Esophagus muscularis mucosa (tissue), 4 donors: Measurements from ENCODE around the gene TSLP. TPM values are rescaled to one million over a fixed set of nuclear protein-coding genes. Genes with fewer than 3 reads are reported as not detected.

Source experiments
- DNase-seq: peaks from one replicate; pipeline ENCODE4 v3.0.0-alpha.2; 2017; ENCODE audit errors: extremely low spot score
- H3K27ac ChIP-seq, 4 donors: fragments of 200-600 bp; sonication (generic); replicated peaks in 1 of 4; 1 replicate in 3 of 4; 2 replicates in 1 of 4; pipeline ENCODE4 v1.5.1; 2016 to 2019; ENCODE audit warnings: mild to moderate bottlenecking in 1 of 4
- H3K27me3 ChIP-seq, 4 donors: fragments of 200-600 bp; sonication (generic); one replicate each; pipeline versions ENCODE4 v1.5.1 to v1.6.0; 2016 to 2019
- H3K36me3 ChIP-seq, 4 donors: fragments of 200-600 bp; sonication (generic); one replicate each; pipeline ENCODE4 v1.5.1; 2016 to 2019
- H3K4me1 ChIP-seq, 4 donors: fragments of 200-600 bp; sonication (generic); one replicate each; pipeline ENCODE4 v1.5.1; 2016 to 2019
- H3K4me3 ChIP-seq, 4 donors: fragments of 200-600 bp; sonication (generic); 1 replicate in 2 of 4; 2 replicates in 2 of 4; pipeline ENCODE4 v1.5.1; 2016 to 2019; ENCODE audit warnings: mild to moderate bottlenecking in 4 of 4, moderate library complexity in 1 of 4
- H3K9me3 ChIP-seq, 4 donors: fragments of 200-600 bp; sonication (generic); 1 replicate in 3 of 4; 2 replicates in 1 of 4; pipeline ENCODE4 v1.5.1; 2016 to 2019
- EP300 ChIP-seq: sonication (generic); formaldehyde crosslinking; IDR thresholded peaks from one replicate; pipeline ENCODE4 v1.6.1; 2017; ENCODE audit warnings: antibody characterized with exemption
- POLR2A ChIP-seq: fragments of 450-650 bp; IDR thresholded peaks from one replicate; pipeline ENCODE4 v1.6.1; 2017; ENCODE audit warnings: antibody characterized with exemption, moderate library complexity, mild to moderate bottlenecking, low read depth
- POLR2AphosphoS5 ChIP-seq, 2 donors: sonication (generic); formaldehyde crosslinking; IDR thresholded peaks; one replicate each; pipeline ENCODE4 v1.6.1; 2017; ENCODE audit warnings: antibody characterized with exemption in 2 of 2
- WGBS: methylation state at CpG from one replicate; pipeline ENCODE4 v1.1.5; 2018; 5-methylcytosine and 5-hydroxymethylcytosine counted together
- intact Hi-C: fragments of 100-400 bp; cut with DNase I; formaldehyde crosslinking; loops from one replicate; pipeline ENCODE4 v1.15.1; 2023
- total RNA-seq, 4 donors: library from RNA; depleted of rRNA; stranded (reverse); fragments of >200 nt; gene quantifications; one replicate each; pipeline versions ENCODE4 v1.1.0 to v1.2.1, GENCODE V29; 2016
- TF ChIP-seq, protein P1 (sequence below), 3 experiments: fragments of 200-600 bp in 2 of 3; fragments of 450-650 bp in 1 of 3; sonication (generic) in 2 of 3; IDR thresholded peaks; one replicate each; pipeline ENCODE4 v1.5.1; 2017 to 2019; ENCODE audit warnings: antibody characterized with exemption in 3 of 3, mild to moderate bottlenecking in 2 of 3, moderate library complexity in 1 of 3

The TSLP gene
- total RNA-seq, 4 donors from 2014 or later, result 0.83 to 2.9 (median 1.6) TPM

DNA sequence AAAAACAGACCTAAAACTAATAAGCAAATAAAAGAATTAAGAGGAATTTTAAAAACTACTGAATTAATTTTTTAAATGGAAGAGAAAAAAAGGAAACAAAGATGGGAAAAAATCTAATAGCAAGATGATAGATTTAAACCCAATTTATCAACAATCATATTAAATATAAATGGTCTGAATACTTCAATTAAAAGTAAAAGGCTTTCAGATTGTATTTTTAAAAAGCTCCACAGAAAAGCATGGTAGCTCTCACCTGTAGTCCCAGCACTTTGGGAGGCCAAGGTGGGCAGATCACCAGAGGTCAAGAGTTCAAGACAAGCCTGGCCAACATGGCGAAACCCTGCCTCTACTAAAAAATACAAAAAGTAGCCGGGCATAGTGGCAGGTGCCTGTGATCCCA is 11.3 kb upstream of the TSLP start:
- TF ChIP-seq POLR2A (no peak), POLR2AphosphoS5 (IDR thresholded peaks at IDR 0.05) (no peak), EP300 (no peak)
- TF ChIP-seq, protein P1, sequence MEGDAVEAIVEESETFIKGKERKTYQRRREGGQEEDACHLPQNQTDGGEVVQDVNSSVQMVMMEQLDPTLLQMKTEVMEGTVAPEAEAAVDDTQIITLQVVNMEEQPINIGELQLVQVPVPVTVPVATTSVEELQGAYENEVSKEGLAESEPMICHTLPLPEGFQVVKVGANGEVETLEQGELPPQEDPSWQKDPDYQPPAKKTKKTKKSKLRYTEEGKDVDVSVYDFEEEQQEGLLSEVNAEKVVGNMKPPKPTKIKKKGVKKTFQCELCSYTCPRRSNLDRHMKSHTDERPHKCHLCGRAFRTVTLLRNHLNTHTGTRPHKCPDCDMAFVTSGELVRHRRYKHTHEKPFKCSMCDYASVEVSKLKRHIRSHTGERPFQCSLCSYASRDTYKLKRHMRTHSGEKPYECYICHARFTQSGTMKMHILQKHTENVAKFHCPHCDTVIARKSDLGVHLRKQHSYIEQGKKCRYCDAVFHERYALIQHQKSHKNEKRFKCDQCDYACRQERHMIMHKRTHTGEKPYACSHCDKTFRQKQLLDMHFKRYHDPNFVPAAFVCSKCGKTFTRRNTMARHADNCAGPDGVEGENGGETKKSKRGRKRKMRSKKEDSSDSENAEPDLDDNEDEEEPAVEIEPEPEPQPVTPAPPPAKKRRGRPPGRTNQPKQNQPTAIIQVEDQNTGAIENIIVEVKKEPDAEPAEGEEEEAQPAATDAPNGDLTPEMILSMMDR (IDR thresholded peaks at IDR 0.05), result no peak
- H3K9me3 ChIP-seq, result peaks cover 0 to 8% (median 0%) of the 10 kb centered on the region in 4 donors
- H3K4me3 ChIP-seq, result no peak overlapping the region
- no peaks in the 10 kb centered on the region for H3K4me1 ChIP-seq
- no peaks in the 10 kb centered on the region for H3K36me3 ChIP-seq
- intact Hi-C loops, result no loop called here
- WGBS, result 79% methylated on average over 2 of the region's 2 CpGs
- no peak overlapping the region for H3K27ac ChIP-seq
- H3K27me3 ChIP-seq, result no peaks in the 10 kb centered on the region
- DNase-seq, result no peak

DNA sequence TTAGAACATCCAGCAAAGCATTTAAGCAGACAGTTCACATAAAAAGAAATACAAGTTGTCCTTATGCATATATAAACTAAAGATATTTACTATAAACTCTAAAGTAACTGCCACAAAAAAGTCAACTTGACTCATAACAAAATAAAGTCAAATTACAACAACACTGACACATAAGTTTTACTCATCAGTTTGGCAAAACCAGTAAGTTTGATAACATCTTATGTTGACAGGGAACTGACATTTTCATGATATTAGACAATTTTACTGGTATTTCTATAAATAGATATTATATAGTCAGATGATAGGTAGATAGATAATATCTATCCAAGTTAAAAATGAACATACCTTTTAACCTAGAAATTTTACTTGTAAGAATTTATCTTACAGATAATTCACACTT is 9.9 kb upstream of the TSLP start:
- TF ChIP-seq POLR2AphosphoS5 (IDR thresholded peaks at IDR 0.05) (no peak), EP300 (no peak), POLR2A (no peak)
- TF ChIP-seq, protein P1 (IDR thresholded peaks at IDR 0.05), result no peak
- Histone ChIP-seq H3K9me3 (peaks cover 0 to 8% (median 0%) of the 10 kb centered on the region in 4 donors), H3K27me3 (peaks cover 0 to 4% (median 0%) of the 10 kb centered on the region in 4 donors), H3K4me1 (peaks cover 0 to 9% (median 0%) of the 10 kb centered on the region in 4 donors), H3K36me3 (no peaks in the 10 kb centered on the region), H3K4me3 (no peak overlapping the region), H3K27ac (no peak overlapping the region)
- DNase-seq, result no peak
- intact Hi-C loops, result no loop called here

DNA sequence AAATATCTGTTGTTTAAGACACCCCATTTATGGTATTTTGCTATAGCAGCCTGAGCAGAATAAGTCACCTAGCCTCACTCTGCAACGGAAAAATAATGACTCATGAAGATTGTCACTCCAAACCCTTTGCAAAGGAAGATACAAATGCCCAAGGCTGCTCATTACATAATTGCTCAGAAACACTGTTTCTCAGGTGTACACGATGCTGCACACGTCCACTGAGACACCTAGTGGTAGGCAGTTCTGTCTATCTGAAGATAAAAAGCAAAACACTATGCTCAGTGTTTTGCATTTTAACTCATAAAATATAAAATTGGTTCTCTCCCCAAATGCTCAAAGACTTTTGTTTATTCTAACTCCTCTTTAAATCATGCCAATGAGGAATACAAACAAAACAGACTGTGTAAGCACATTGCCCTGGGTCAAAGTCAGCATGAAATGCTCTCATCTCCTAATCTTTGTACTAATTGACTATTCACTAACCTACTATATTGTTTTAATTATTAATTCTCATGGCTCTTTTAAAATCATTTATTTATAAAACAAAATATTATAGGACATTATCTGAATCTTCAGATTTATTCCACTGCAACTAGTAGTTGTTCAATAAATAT is 7.7 kb upstream of the TSLP start:
- H3K27ac ChIP-seq, result no peak overlapping the region
- DNase-seq, result no peak
- peaks cover 0 to 8% (median 0%) of the 10 kb centered on the region in 4 donors for H3K9me3 ChIP-seq
- intact Hi-C loops, result no loop called here
- H3K27me3 ChIP-seq, result peaks cover 0 to 15% (median 0%) of the 10 kb centered on the region in 4 donors
- WGBS, result 42% methylated on average over 3 of the region's 3 CpGs
- no peak for TF ChIP-seq POLR2A
- no peak for TF ChIP-seq EP300
- TF ChIP-seq, protein P1 (IDR thresholded peaks at IDR 0.05), result peak; percentile 25 to 49 (median 37)
- H3K4me1 ChIP-seq, result peaks cover 0 to 9% (median 0%) of the 10 kb centered on the region in 4 donors
- no peaks in the 10 kb centered on the region for H3K36me3 ChIP-seq
- no peak overlapping the region for H3K4me3 ChIP-seq

DNA sequence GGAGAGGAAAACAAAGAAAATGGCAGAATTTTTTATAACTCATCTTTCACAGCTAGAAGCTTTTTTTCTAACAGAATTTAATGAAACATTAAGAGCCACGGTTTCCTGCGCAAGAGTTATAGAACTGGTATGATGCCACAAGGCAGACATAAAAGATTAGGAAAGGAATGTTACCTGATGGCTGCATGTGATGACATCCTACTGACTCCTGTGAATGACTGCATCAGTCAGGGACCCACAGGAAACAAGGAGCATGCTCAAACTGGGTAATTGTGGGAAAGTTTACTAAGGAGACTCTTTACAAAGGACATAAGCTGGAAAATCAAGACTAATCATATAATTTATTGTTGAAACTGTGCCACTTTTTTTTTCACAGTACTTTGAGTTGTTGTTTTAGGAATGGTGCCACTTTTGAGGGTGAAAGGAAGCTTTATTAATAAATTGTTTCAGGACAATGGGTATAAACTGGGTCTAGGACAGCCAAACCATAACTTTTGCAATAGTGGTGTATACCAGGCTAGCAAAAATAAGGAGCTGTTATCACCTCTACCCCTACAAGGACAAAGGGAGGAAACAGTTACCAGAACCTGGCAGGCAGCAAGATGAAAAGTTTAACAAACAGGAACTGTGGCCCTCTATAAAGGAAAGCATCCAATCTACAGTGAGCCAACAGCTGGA is 5.1 kb upstream of the TSLP start:
- Histone ChIP-seq H3K27me3 (peaks cover 0 to 31% (median 3%) of the 10 kb centered on the region in 4 donors), H3K4me3 (no peak overlapping the region), H3K4me1 (peaks cover 0 to 25% (median 16%) of the 10 kb centered on the region in 4 donors), H3K9me3 (no peaks in the 10 kb centered on the region), H3K36me3 (no peaks in the 10 kb centered on the region), H3K27ac (no peak overlapping the region)
- intact Hi-C loops, result no loop called here
- WGBS, result 74% methylated on average over 2 of the region's 2 CpGs
- DNase-seq, result no peak
- TF ChIP-seq POLR2AphosphoS5 (IDR thresholded peaks at IDR 0.05) (no peak), POLR2A (no peak), EP300 (no peak)
- TF ChIP-seq, protein P1 (IDR thresholded peaks at IDR 0.05), result no peak
